ENCODE data around the gene CORIN.

GRCh38 chr4:47784222-47784621 lies 53.6 kb downstream of the CORIN start:
- no peak for TF ChIP-seq MXI1 (conservative IDR thresholded peaks at IDR 0.05; ENCODE audit: poor library complexity, severe bottlenecking)
- TF ChIP-seq CTCF (IDR thresholded peaks at IDR 0.05; ENCODE audit: poor library complexity, severe bottlenecking), result no peak
